Mucosa of descending colon (tissue), 3 donors: ENCODE results near the gene JPH2. TPM values are rescaled to one million over a fixed set of nuclear protein-coding genes. Genes with fewer than 3 reads are reported as not detected.

Experiments
- ATAC-seq: fragments of 200-7000 bp; cut with Tn5 transposase; one replicate; pipeline ENCODE4 v1.9.1; 2020; ENCODE audit warnings: mild to moderate bottlenecking, moderate library complexity
- DNase-seq, 3 donors: peaks; one replicate each; pipeline ENCODE4 v3.0.0-alpha.2; 2020
- H3K36me3 ChIP-seq: fragments of 200-600 bp; one replicate; pipeline ENCODE4 v1.8.0; 2021; ENCODE audit warnings: low read depth, mild to moderate bottlenecking
- H3K4me1 ChIP-seq: fragments of 200-600 bp; one replicate; pipeline ENCODE4 v1.8.0; 2021; ENCODE audit warnings: low read depth, mild to moderate bottlenecking
- H3K4me3 ChIP-seq: fragments of 200-600 bp; one replicate; pipeline ENCODE4 v1.8.0; 2021; ENCODE audit warnings: mild to moderate bottlenecking
- H3K9me3 ChIP-seq: fragments of 200-600 bp; one replicate; pipeline ENCODE4 v1.8.0; 2021; ENCODE audit warnings: mild to moderate bottlenecking
- intact Hi-C, 2 donors: fragments of 100-400 bp; cut with DNase I in 1 of 2; cut with micrococcal nuclease in 1 of 2; formaldehyde crosslinking; loops; one replicate each; pipeline versions ENCODE4 v1.11.0 to v1.11.1; 2022; cut with DNase I, micrococcal nuclease
- total RNA-seq, 3 donors: library from RNA; stranded (reverse); fragmentation: NEBNext Ultra II Directional in 2 of 3; extraction: Animal tissue kit (Norgen Biotek cat#: 25700) in 2 of 3; gene quantifications; one replicate each; pipeline versions ENCODE4 v1.2.1 to v1.2.4, GENCODE V29; 2021 to 2023
- TF ChIP-seq, protein P1 (sequence below): fragments of 200-600 bp; IDR thresholded peaks from one replicate; pipeline ENCODE4 v1.8.0; 2022; ENCODE audit warnings: antibody characterized with exemption, mild to moderate bottlenecking
- donor health status: DM: no; HTN: no; CAD: no; lungs with moderate emphysema.
- donor health status: DM: no; HTN: no; CAD: no.
- donor health status: DM: no; HTN: yes; CAD: no.

JPH2 gene
- total RNA-seq, 3 donors from 2014 or later = 2.3 to 87.3 (median 8.3) TPM

DNA sequence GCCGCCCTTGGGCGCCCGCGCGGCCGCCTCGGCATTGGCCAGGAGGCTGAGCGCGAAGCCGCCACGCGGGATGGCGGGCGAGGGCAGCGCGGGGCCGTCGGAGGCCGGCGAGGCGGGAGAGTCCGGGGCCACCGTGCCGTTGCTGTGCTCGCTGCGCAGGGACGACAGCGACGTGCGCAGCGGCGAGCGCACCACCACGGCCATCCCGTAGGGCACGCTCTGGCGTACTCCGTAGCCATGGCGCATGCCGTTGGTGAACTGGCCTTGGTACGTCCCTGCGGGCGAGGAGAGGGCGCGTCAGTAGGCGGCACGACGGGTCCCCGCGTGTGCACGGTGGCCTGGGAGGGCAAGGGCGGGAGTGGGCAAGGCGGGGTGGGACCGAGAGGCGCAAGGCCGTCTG lies 26.9 kb downstream of the JPH2 start:
- no peak for ATAC-seq
- intact Hi-C loops = no loop called here
- TF ChIP-seq, protein P1, sequence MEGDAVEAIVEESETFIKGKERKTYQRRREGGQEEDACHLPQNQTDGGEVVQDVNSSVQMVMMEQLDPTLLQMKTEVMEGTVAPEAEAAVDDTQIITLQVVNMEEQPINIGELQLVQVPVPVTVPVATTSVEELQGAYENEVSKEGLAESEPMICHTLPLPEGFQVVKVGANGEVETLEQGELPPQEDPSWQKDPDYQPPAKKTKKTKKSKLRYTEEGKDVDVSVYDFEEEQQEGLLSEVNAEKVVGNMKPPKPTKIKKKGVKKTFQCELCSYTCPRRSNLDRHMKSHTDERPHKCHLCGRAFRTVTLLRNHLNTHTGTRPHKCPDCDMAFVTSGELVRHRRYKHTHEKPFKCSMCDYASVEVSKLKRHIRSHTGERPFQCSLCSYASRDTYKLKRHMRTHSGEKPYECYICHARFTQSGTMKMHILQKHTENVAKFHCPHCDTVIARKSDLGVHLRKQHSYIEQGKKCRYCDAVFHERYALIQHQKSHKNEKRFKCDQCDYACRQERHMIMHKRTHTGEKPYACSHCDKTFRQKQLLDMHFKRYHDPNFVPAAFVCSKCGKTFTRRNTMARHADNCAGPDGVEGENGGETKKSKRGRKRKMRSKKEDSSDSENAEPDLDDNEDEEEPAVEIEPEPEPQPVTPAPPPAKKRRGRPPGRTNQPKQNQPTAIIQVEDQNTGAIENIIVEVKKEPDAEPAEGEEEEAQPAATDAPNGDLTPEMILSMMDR = no peak

DNA sequence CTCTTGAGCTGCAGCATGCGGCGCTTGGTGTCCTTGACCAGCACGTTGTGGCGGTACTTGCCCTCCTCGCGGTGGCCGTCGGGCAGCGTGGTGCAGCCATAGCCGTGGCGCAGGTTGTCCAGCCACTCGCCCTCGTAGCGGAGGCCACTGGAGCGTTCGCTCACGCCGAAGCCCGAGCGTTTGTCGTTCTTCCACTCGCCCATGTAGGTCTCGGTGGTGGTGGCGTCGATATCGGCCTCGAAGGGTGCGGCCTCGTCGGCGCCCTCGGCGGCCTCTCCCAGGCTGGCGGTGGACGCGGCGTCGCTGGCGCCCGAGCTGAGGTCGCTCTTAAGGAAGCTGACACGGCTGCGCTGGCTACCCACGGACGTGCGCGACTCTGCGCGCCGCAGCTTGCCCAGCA lies 27.3 kb downstream of the JPH2 start:
- Histone ChIP-seq H3K4me3 (no peak overlapping the region), H3K9me3 (no peaks in the 10 kb centered on the region), H3K4me1 (no peaks in the 10 kb centered on the region), H3K36me3 (no peaks in the 10 kb centered on the region)
- intact Hi-C loops = no loop called here
- ATAC-seq (no peak), DNase-seq (no peak)
- TF ChIP-seq, protein P1 = no peak

More for the DNA sequence above, 26.9 kb downstream of the JPH2 start:
- Histone ChIP-seq H3K36me3 (no peaks in the 10 kb centered on the region), H3K4me3 (no peak overlapping the region), H3K4me1 (no peaks in the 10 kb centered on the region), H3K9me3 (no peaks in the 10 kb centered on the region)
- no peak for DNase-seq

DNA sequence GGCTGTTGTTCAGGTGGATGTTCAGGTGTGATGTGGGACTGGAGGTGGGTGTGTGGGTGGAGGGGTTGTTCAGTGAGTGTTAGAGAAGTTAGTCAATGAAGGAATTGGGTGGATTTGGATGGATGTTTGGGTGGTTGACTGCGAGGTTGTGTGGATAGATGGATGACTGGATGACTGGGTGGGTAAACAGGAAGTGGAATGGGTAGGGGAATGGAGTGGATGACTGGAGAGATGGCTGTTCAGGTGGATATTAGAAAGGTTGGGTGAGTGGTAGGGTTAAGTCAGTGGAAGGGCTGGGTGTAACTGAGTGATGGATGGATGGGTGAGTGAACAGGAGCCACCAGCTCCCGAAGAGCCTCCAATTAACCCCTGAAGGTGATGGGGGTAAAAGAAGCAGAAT lies 27.9 kb downstream of the JPH2 start:
- ATAC-seq = no peak
- intact Hi-C loops = no loop called here

DNA sequence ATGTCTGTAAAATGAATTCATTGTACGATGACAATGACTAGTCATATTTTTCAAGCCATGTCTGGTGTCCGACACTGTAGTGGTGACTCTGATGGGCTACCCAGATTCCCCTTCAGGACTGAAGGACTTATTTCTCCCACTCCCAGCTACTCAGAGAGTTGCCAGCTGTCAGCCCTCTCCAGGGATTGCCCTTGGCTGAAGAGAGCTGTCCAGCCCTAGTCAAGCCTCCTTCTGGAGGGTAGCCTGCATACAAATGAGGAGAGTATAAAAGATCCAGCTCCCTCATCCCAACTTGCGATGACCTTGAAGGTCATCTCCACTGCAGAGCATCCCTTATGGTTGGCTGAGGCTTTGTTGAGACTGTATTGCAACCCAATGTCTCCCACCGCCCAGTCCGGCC lies 29.9 kb downstream of the JPH2 start:
- Histone ChIP-seq H3K4me3 (no peak overlapping the region), H3K36me3 (no peaks in the 10 kb centered on the region), H3K4me1 (no peaks in the 10 kb centered on the region), H3K9me3 (no peaks in the 10 kb centered on the region)
- DNase-seq (no peak), ATAC-seq (no peak)
- intact Hi-C loops = no loop called here
- TF ChIP-seq, protein P1 = no peak

More for the DNA sequence above, 27.9 kb downstream of the JPH2 start:
- H3K9me3 ChIP-seq = no peaks in the 10 kb centered on the region
- no peaks in the 10 kb centered on the region for H3K36me3 ChIP-seq
- no peak for DNase-seq
- no peaks in the 10 kb centered on the region for H3K4me1 ChIP-seq
- H3K4me3 ChIP-seq = no peak overlapping the region
- TF ChIP-seq, protein P1 = no peak

DNA sequence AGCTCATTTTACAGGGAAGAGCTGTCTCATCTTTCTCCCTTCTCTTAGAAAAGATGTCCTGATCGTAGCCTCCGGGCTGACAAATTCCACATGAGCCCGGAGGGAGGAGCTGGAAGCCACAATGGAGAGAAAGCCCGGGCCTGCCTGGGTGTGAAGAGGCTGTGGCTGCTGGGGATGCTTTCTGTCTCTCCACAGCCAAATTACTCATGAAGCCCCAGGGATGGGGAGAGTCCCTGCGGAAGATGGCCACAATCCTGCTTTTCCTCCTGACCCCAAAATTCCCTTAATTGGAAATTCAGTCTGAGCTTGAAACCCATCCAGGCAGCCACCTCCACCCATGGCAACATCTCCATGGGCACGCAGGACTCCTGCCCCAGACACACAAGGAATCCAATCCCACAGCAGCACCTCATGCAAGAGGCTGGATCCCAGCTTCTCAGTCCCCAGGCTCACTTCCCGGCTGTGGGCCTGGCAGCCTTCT lies 32.4 kb downstream of the JPH2 start:
- no peaks in the 10 kb centered on the region for H3K9me3 ChIP-seq
- ATAC-seq (peak; percentile 29), DNase-seq (no peak)
- TF ChIP-seq, protein P1 = no peak
- no peaks in the 10 kb centered on the region for H3K36me3 ChIP-seq
- H3K4me1 ChIP-seq = no peaks in the 10 kb centered on the region
- H3K4me3 ChIP-seq = no peak overlapping the region
- intact Hi-C loops = no loop called here

DNA sequence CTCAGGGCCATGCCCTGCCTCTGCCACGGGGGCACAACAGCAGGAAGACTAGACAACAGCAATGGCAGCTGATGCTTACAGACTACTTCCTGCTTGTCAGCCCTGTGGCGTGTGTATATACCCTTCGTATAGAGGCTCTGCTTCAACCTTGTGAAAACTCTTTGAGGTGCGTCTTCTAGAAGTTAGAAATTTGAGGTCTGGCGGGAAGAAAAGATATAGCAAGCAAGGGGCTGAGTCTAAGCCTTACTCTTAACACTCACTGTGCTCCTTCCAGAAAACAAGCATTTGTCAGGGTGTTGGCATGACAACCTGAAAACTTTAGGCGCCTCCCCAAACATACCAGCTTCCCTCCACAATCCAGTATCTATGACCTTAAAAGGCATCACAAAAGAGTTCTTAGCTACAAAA lies 33.3 kb downstream of the JPH2 start:
- Histone ChIP-seq H3K9me3 (no peaks in the 10 kb centered on the region), H3K4me1 (no peaks in the 10 kb centered on the region), H3K36me3 (no peaks in the 10 kb centered on the region), H3K4me3 (no peak overlapping the region)
- intact Hi-C loops = no loop called here
- no peak for DNase-seq
- peak; percentile 36 for ATAC-seq
- TF ChIP-seq, protein P1 = no peak
